Motor neuron (in vitro differentiated cells): Measurements from ENCODE around the gene SPTBN4. TPM values are rescaled to one million over a fixed set of nuclear protein-coding genes. Genes with fewer than 3 reads are reported as not detected.
"Not testable (repeated sequence)": the region's sequence is repeated elsewhere in the genome, so short reads cannot be mapped to it uniquely, and the experiment has no call there.

ENCODE experiments used
- ATAC-seq, 8 experiments: fragments of 200-7000 bp; cut with Tn5 transposase; replicated peaks in 6 of 8; 2 replicates each; pipeline ENCODE4 v1.8.0; 2021; ENCODE audit warnings: mild to moderate bottlenecking in 8 of 8, moderate library complexity in 8 of 8
- H3K27ac ChIP-seq, 2 donors: fragments of 250-450 bp; sonication (Bioruptor Pico); 2 replicates each; pipeline ENCODE4 v1.9.0; 2021; ENCODE audit warnings: antibody characterized with exemption in 2 of 2, mild to moderate bottlenecking in 2 of 2, moderate library complexity in 1 of 2
- H3K4me1 ChIP-seq, 2 donors: fragments of 250-450 bp; sonication (Bioruptor Pico); replicated peaks in 1 of 2; 2 replicates each; pipeline ENCODE4 v1.6.1; 2021; ENCODE audit warnings: antibody characterized with exemption in 2 of 2, mild to moderate bottlenecking in 2 of 2, moderate library complexity in 1 of 2
- H3K4me3 ChIP-seq, 5 donors: fragments of 250-450 bp; sonication (Bioruptor Pico); 2 replicates each; pipeline ENCODE4 v1.9.0; 2021; ENCODE audit warnings: antibody characterized with exemption in 5 of 5, mild to moderate bottlenecking in 5 of 5, moderate library complexity in 4 of 5
- WGBS, 10 experiments: fragments of 450-650 bp; shearing (Covaris generic); methylation state at CpG; one replicate each; pipeline ENCODE4 v1.0.0; 2022; 5-methylcytosine and 5-hydroxymethylcytosine counted together
- in situ Hi-C, 9 experiments: fragments of 400-800 bp; cut with MboI; loops; one replicate each; pipeline ENCODE4 v1.15.0; 2021; ENCODE audit warnings: low sequenced_read_pairs in 9 of 9, low pct_unique_long_range_greater_than_20kb in 2 of 9; ENCODE audit not compliant: unreplicated experiment in 9 of 9
- total RNA-seq, 8 experiments: library from RNA; unstranded; fragments of 300-600 nt; gene quantifications; 2 replicates each; pipeline versions ENCODE4 v1.2.3 to v1.2.4, GENCODE V29; 2022

SPTBN4 gene
- total RNA-seq, 8 experiments from 2014 or later: 0.56 to 10.1 (median 3.0) TPM

DNA sequence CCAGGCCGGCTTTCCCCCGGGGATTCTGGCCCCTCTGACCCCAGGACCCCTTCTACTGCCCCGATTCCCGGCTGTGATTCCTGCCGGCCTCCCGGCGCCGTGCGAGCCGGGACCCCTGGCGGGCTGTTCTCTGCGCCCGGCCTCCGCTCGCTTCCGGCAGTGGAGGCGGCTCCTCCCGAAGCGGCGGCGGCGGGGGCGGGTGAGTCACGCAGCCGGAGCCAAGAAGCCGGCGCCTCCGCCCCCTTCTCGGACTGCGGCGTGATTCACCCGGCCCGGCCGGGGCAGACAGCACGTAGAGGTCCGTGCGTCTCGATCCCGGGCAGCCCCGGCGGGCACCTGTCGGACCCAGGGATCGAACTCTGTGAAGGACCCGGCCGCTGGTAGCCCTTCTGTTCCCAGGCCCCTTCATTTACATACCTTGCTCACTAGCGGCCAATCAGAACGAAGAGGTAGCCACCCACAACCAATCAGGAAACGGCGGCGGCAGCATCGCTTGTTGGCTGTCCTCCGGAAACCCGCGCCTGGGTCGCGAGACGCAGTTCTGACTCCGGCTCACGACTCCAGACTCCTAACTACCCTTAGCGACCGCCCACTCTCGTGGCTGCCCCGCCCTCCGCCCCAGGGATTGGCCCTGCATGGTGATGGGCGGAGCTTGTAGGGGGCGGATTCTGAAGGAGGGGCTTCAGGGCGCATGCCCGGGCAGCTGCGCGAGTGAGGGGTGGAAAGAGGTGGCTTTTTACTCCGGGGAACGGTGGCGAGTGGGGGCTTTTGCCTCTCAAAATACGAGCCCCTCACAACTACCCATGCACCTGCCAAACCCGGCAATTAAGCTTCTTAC, 41.1 kb upstream of the SPTBN4 start, which contains the start of gene SERTAD1:
TSS of gene SERTAD1 (minus strand) at position 543 of the 838 bp plus-strand sequence. CDS start 2,446 bp downstream, outside the sequence.
- peaks cover 4 to 8% of the 10 kb centered on the region in 2 donors for H3K4me1 ChIP-seq
- WGBS, 10 experiments: 0 to 2% (median 0%) methylated on average over 1 to 22 of the region's 75 CpGs; no CpG with 5 or more reads in 5 of the 10 experiments
- in situ Hi-C loops: no loop called here
- H3K4me3 ChIP-seq: peak within 1 kb of the TSS; percentile 55 to 84 (median 63)
- H3K27ac ChIP-seq: peak within 1 kb of the TSS; percentile 82 to 87
- peak; percentile 73 to 92 (median 86) for ATAC-seq

GRCh38 chr19:40428197-40428596, 38.6 kb upstream of the SPTBN4 start:
- peaks cover 6 to 12% of the 10 kb centered on the region in 2 donors for H3K4me1 ChIP-seq
- in situ Hi-C loops, H3K4me3 ChIP-seq, H3K27ac ChIP-seq, ATAC-seq: not testable (repeated sequence)
- 88 to 100% (median 100%) methylated on average over 1 to 6 of the region's 7 CpGs; no CpG with 5 or more reads in 3 of the 10 experiments for WGBS, 10 experiments

DNA sequence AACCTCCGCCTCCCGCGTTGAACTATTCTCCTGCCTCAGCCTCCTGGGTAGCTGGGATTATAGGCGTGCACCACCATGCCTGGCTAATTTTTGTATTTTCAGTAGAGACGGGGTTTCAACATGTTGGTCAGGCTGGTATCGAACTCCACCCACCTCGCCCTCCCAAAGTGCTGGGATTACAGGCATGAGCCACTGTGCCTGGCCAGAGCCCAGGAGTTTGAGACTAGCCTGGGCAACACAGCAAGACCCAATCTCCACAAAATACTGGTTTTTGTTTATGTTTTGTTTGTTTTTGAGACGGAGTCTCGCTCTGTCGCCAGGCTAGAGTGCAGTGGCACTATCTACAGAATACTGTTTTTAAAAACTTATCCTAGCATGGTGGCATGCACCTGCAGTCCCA, 36.6 kb upstream of the SPTBN4 start:
- in situ Hi-C loops, H3K27ac ChIP-seq, ATAC-seq, H3K4me3 ChIP-seq: not testable (repeated sequence)
- 76 to 100% (median 100%) methylated on average over 1 to 6 of the region's 10 CpGs; no CpG with 5 or more reads in 3 of the 10 experiments for WGBS, 10 experiments
- peaks cover 13 to 18% of the 10 kb centered on the region in 2 donors for H3K4me1 ChIP-seq

- Histone ChIP-seq H3K27ac (no peak overlapping the region), H3K4me1 (peaks cover 13 to 18% of the 10 kb centered on the region in 2 donors), H3K4me3 (no peak overlapping the region)
- WGBS, 10 experiments: 89 to 100% (median 92%) methylated on average over 1 to 3 of the region's 3 CpGs; no CpG with 5 or more reads in 1 of the 10 experiments
- in situ Hi-C loops: no loop called here
- no peak for ATAC-seq
These were observed 35.1 kb upstream of the SPTBN4 start for GRCh38 chr19:40431698-40432097.

DNA sequence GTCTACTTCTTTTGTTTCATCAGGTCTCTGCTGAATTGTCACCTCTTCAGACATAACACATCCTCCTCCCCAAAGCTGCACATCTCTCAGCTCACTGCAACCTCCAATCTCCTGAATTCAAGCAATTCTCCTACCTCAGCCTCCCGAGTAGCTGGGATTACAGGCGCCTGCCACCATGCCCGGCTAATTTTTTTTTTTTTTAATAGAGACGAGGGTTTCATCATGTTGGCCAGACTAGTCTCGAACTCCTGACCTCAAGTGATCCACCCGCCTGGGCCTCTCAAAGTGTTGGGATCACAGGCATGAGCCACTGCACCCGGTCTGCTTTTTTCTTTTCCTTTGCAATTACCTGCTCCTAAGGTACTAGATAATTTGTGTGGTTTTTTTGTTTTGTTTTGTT, 34.0 kb upstream of the SPTBN4 start:
- WGBS, 10 experiments: 17 to 100% (median 83%) methylated on average over 1 to 5 of the region's 7 CpGs; no CpG with 5 or more reads in 3 of the 10 experiments
- Histone ChIP-seq H3K27ac (peak overlapping the region in 1 of 2 donors; percentile 89), H3K4me1 (peaks cover 13 to 18% of the 10 kb centered on the region in 2 donors)
- in situ Hi-C loops, ATAC-seq, H3K4me3 ChIP-seq: not testable (repeated sequence)

DNA sequence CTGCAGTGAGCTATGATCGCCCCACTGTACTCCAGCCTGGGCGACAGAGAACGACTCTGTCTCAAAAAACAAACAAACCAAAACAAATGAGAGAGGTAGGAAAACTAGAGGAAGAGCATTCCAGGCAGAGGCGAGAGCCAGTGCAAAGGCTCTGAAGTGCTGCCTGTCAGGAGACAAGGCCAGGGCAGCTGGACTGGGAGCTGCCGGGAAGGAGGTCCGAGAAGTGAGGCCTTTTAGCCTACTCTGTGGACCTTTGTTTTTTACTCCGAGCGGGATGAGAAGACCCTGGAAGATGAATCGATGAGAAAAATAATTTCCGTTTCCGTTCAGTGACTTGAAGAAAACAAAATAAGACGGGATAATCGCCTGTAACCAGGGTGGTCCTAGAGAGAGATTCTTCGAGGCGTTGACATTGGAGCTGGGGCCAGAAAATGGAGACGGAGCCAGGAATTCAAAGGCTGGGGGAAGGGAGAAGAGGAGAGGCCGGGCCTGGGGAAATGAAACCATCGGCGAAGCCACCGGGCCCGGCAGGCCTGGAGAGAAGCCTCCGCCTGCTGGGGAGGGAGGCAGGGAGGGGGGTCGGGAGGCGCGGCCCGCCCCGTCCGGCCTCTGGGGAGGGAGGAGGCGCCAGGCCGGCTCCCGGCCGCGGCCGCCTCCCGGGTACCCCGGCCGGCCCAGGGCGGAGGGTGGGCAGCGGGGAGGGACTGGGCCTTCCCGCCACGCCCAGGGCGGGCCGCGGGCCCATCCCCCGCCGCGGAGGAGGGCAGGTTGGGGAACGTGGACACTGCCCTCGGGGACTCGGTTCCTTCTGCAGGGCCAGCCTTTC, 33.2 kb upstream of the SPTBN4 start:
- peak; percentile 90 to 98 (median 94) for ATAC-seq
- peaks cover 13 to 18% of the 10 kb centered on the region in 2 donors for H3K4me1 ChIP-seq
- WGBS, 10 experiments: 0 to 15% (median 5%) methylated on average over 1 to 13 of the region's 50 CpGs; no CpG with 5 or more reads in 1 of the 10 experiments
- in situ Hi-C loops: no loop called here
- peak overlapping the region; percentile 4 to 27 (median 22) for H3K4me3 ChIP-seq
- H3K27ac ChIP-seq: peak overlapping the region; percentile 83 to 89

DNA sequence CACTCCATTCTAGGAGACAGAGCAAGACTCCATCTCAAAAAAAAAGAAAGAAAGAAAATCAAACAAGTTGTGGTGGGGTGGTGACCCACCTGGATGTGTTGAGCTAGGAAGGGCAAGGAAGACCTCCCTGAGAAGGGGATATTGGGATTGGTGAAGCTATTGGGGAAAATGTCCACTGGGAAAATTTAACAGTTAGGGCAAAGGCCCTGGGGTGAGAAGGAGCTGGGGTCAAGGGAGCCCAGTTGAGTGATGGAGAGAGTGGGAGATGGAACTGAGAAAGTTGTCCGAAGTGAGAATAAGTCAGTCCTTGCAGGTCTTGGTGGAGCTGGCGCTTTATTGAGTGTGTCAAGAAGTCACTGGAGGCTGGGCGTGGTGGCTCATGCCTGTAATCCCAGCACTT, 28.5 kb upstream of the SPTBN4 start:
- ATAC-seq: no peak
- 80 to 100% (median 91%) methylated on average over 1 to 3 of the region's 3 CpGs; no CpG with 5 or more reads in 4 of the 10 experiments for WGBS, 10 experiments
- H3K27ac ChIP-seq: no peak overlapping the region
- H3K4me3 ChIP-seq: no peak overlapping the region
- peaks cover 7 to 13% of the 10 kb centered on the region in 2 donors for H3K4me1 ChIP-seq
- in situ Hi-C loops: no loop called here

DNA sequence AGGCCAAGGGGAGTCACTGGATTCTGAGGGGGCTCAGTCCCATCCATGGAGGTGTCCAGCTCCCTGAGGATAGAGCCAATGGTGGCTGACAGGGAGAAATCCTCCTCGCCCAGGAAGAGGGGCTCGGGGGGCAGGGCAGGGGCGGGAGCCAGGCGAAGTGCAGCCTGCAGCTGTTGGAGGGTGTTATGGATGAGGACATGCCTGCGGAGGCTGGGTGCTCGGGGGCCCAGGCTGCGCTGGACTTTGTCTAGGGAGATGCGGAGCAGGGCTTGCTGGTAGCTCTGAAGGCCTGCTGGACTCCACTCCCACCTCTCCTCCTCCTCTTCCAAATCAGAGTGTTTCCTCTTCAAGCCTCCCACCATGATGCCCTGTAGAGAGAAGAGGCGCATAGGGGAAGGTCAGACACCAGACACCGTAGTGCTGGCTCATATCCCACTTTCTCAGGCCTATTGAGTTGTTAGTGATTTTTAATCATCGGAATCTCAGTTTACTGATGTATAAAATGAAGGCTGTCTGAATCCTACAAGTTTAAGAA, 25.0 kb upstream of the SPTBN4 start:
- H3K4me3 ChIP-seq: no peak overlapping the region
- H3K4me1 ChIP-seq: peaks cover 12 to 21% of the 10 kb centered on the region in 2 donors
- H3K27ac ChIP-seq: no peak overlapping the region
- in situ Hi-C loops: no loop called here
- no peak for ATAC-seq
- WGBS, 10 experiments: 33 to 95% (median 79%) methylated on average over 1 to 4 of the region's 11 CpGs; no CpG with 5 or more reads in 6 of the 10 experiments

DNA sequence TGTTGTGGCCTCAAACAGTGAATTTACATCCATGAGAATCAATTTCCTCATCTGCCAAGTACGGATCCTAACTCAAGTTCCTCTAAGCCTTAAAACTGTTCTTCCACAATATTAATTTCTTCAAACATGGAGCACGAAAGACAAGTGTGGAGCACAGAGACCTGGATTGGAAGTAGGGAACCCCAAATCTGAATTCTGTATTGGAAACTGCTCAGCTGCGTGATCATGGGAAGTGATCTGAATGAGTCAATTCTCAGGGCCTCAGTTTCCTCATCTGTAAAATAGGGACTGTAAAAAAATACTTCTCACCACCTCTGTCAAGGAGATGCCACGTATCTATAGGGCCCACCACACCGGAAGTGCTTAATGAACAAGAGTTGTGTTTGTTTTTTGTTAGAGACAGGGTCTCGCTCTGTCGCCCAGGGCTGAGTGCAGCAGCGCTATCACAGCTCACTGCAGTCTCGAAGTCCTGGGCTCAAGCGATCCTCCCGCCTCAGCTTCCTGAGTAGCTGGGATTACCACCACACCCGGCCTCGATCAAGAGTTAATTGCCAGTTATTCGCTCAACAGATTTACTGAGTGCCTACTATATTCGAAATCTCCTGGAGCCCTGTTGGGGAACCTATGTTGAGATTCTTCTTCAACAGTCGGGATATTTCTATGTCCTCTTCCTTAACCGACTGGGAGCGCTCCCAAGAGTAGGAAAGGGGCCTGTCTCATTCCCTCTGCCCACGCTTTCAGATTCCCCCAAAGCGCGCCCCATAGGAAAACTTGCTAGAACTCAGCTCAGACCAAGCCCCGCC, 24.3 kb upstream of the SPTBN4 start:
- peak overlapping the region; percentile 52 to 86 (median 66) for H3K4me3 ChIP-seq
- peaks cover 12 to 21% of the 10 kb centered on the region in 2 donors for H3K4me1 ChIP-seq
- in situ Hi-C loops: no loop called here
- H3K27ac ChIP-seq: no peak overlapping the region
- 0 to 85% (median 41%) methylated on average over 3 to 9 of the region's 22 CpGs; no CpG with 5 or more reads in 2 of the 10 experiments for WGBS, 10 experiments
- peak in 2 of 8 experiments; percentile 1 to 3 for ATAC-seq

DNA sequence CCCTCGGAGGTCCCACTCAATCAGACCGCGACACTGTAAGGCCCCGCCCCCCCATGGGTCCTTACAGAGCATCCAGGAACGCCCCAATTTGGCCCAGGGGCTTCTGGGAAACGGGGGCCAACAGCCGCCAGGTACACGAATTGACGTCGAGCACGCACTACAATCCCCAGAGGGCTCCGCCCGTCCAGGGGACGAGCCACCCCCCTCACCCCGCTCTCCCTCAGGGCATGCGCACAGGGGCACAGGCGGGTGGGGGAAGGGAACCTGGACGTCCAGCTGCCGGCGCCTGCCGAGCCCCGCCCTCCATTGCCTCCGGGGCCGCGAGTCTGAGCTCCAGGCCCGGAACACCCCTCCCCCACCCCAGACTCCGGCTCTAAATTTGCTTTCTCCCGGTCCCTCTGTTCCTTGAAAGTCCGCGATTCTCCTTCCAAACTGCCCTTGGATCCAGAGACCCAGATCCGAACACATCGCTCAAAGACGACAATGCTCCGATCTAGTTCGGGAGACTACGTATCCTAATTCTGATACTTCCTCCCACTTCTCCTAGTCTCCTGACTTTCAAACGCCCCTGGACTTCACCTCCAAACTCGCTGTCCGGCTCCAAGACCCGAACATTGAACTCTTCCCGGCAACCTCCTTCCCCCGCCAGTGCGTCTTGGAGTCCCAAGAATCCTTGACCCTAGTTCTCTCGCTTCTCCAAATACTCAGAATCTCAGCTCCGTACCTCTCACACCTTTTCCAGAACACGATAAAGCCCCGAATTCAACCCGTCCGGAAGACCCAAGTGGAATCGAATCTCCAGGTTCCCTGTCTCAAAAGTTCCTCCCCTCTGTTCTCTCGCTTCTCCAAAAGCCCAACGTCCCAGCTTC, 23.4 kb upstream of the SPTBN4 start:
- in situ Hi-C loops: no loop called here
- WGBS, 10 experiments: 0 to 7% (median 0%) methylated on average over 3 to 15 of the region's 52 CpGs; no CpG with 5 or more reads in 3 of the 10 experiments
- Histone ChIP-seq H3K4me3 (peak overlapping the region; percentile 52 to 86 (median 66)), H3K27ac (peak overlapping the region; percentile 79 to 92), H3K4me1 (peaks cover 12 to 21% of the 10 kb centered on the region in 2 donors)
- ATAC-seq: peak; percentile 61 to 76 (median 70)
